Left kidney (tissue), 2 donors: ENCODE measurements around the gene PDZD2. TPM values are rescaled to one million over a fixed set of nuclear protein-coding genes. Genes with fewer than 3 reads are reported as not detected.
"Not testable (repeated sequence)": the region's sequence is repeated elsewhere in the genome, so short reads cannot be mapped to it uniquely, and the experiment has no call there.

Experiments
- DNase-seq: peaks from one replicate; pipeline ENCODE4 v3.0.0-alpha.2; 2013
- polyA plus RNA-seq: library from polyadenylated mRNA; unstranded; fragments of 120-200 nt; gene quantifications from one replicate; pipeline ENCODE4 v1.2.1, GENCODE V29; 2013; ENCODE audit not compliant: insufficient read length

Gene PDZD2
- polyA plus RNA-seq, 1 donor: 22.1 TPM

DNA sequence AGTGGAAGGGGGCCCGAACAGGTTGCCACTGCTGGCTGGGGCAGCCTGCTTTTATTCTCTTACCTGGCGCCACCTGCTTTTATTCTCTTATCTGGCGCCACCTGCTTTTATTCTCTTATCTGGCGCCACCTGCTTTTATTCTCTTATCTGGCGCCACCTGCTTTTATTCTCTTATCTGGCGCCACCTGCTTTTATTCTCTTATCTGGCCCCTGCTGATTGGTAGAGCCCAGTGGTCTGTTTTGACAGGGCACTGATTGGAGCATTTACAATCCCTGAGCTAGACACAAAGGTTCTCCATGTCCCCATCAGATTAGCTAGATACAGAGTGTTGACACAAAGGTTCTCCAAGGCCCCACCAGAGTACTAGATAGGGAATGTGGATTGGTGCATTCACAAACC is 52.5 kb downstream of the PDZD2 start:
- DNase-seq: not testable (repeated sequence)

DNA sequence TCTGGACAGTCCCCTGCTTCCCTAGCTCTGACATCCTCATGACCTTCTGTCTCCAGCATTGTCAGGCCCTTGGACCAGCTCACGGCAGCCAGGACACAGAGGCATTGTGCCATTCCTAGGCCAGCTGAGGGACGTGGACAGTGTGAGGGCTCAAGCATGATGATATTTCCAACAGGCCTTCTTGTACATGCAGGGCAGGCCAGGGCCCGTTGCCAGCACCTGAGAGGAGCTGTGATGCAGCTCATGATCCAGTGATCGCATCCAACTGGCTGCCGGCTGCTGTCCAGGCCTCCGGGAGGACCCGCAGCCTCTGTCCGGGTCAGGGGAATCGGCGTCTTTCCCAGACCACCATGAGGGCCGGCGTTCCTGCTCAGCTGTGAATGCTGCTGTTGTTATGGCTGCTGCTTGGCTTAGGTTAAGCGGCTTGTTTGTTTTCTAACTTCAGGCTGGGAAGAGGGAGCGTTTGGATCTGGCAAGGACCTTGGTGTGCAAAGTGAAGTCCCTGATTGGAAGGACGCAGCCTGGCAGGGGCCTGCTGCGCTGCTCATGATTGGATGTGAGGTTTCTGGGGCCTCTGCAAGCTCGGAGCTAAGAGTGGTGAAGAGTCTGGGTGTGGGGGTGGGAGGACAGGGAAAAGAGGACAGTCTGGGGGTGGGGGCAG is 53.8 kb downstream of the PDZD2 start:
- no peak for DNase-seq

DNA sequence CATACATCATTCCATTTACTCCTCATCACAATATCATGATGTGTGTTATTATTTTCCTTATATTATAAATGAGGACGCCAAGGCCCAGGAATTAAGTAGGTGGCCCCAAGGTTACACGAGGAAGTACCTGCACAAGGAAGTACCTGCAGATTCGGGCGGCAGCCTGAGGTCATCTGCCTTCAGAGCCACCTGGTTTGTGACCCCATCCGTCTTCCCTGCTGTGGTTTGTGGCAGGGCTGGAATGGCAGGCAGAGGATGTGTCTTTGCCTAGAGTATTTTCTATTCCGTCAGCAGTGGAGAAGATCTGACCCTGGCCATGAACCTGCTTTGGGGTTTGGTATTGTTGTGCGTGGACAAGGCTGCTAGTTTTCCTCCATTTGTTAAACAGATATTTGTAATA is 59.7 kb downstream of the PDZD2 start:
- DNase-seq: no peak

DNA sequence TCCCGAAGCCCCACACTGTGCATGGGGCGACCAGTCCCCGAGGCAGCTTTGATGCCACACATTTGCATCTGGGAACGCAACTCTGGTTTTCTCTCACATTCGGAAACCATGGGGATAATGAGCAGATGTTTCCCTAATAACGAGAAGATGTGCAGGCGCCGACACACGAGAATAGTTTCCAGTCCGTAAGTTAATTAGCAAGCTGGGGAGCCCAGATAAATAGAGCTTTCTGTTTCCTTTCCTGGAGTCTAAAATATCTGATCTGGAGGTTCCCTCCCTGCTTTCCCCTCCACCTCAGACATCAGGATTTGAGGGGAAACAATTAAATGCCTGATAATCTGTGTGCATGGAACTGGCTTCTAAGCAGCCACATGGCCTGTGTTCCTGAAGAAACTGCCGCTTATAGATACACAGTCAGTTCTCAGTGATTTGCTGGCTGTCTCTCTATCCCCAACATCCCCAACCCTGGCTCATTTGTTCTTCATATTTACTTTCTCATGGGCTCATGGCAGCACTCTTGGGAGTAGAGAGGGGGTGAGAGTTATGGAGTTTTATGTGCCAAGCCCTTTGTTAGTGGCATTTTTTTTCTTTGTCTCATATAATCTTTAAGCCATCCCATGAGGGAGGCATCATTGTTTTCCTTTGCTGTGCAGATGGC is 62.8 kb downstream of the PDZD2 start:
- no peak for DNase-seq

DNA sequence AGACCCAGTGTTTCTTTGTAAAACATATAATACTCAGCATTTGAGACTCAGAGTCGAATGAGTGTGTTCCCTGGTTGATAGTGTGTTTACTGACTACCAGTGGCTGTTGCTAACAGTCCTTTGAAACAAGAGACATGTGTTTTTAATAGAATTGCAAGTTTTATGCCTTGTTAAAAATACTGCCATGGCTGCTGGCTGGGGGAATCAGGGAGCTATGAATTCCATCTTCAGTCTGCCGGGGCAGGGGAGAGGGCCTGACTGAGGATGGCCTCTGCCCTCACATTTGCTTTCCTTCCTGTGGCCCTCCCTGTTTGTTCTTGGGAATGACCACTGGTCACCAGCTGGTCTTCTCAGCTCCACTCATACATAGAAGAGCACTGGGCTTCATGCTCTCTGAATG is 63.8 kb downstream of the PDZD2 start:
- peak; percentile 71 for DNase-seq

DNA sequence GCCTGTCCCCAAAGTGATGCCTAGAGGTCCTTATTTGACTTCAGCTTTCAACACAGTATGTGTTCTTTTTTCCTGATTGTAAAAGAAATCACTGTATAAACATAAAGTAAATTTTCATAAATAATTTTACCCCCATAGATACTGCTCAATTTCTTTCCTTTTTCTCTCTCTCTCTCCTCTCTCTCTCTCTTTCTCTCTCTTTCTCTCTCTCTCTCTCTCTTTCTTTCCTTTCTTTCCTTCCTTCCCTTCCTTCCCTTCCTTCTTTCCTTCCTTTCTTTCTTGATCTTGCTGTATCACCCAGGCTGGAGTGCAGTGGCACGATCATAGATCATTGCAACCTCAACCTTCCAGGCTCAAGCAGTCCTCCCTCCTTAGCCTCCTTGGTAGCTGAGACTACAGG is 64.8 kb downstream of the PDZD2 start:
- DNase-seq: no peak

DNA sequence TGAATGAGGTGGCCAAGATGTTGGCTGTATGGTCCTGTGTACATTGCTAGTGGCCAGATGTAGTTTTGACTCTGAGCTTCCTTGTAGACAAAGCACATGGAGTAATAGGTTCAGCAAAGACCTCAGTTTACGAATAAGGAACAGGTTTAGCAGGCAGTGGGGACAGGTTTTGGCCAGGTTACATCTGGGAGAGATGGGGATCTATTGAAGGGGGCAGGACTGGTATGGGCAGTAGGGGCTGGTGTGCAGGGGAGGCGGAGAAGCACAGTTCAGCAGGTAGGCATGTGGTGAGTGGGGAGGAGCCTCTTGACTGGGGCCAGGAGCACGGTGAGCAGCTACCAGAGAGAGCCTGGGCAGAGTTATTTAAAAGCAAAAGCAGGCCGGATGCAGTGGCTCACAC is 67.3 kb downstream of the PDZD2 start:
- DNase-seq: no peak

DNA sequence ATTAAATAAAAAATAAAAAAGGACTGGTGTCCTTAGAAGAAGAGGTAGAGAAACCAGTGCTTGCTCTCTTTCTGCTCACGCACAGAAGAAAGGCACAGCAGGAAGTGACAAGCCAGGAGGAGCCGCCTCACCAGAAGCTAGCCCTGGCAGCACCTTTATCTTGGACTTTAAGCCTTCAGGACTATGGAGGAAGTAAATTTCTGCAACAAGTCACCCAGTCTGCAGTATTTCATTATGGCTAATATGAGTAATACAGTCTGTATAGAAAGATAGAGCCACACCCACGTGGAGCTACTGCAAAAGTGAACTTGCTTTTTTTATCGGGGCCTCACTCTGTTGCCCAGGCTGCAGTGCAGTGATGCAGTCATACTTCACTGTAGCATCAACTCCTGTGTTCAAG is 68.4 kb downstream of the PDZD2 start:
- no peak for DNase-seq

DNA sequence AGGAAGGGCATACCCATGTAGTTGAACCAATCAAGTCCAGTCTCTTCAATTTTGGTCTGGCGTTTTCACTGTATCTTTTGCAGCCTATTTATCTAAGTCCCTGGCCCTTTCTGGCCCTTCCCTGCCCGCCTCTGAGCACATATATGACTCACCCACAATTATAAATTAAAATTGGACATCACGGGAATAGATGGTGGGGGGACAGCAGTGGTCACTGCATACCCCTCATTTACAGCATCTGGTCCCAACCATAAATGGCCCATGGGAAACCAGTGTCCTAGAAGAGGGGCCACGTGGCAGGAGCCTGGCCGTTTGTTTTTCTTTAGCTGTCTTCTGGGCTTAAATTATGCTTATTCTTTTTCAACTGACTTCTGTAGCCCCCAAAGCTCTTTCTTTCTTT is 69.2 kb downstream of the PDZD2 start:
- no peak for DNase-seq

DNA sequence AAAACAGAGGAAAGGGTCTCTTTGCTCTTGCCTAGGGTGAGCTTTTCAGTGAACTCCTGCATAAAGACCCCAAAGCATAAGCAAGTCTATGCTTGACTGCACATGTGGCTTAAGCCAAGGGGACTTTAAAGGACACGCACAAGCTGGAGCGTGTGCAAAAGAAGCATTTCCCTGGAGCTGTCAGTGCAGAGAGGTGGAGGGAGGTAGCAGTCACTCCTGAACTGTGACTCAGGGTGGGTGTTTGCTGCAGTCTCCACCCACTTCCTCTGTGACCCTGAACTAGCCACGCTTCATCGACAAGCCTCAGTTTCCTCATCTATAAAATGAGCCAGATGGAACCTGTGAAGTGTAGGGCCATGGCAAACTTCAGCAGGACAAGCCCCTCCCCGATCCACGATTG is 72.4 kb downstream of the PDZD2 start:
- no peak for DNase-seq

DNA sequence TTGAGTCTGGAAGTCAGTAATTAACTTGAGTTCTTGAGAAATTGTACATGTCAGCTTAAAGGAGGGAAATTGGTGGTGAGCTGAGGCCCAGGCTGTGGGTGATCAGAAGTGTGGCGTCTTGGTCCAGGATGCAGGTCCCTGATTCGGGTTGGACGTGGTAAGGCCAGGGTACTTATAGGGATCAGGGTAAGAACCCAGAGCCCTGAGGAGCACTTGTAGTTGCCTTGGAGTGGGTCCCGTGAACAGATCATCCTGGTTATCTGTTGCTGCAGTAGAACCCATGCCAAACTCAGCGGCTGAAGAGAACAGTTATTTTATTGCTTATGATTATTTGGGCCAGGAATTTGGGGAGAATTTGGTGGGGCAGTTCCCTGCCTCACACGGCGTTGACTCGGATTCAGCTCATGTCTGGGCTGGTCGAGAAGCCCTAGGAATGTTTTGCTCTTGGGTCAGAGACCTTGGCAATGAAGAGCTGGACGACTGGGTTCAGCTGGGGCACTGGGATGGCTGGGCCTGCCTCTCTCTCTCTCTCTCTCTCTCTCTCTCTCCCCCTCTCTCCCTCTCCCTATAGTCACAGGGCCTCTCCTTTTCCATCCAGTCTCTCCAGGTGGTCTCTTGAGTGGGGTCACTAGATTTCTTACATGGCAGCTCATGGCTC is 73.1 kb downstream of the PDZD2 start:
- no peak for DNase-seq

DNA sequence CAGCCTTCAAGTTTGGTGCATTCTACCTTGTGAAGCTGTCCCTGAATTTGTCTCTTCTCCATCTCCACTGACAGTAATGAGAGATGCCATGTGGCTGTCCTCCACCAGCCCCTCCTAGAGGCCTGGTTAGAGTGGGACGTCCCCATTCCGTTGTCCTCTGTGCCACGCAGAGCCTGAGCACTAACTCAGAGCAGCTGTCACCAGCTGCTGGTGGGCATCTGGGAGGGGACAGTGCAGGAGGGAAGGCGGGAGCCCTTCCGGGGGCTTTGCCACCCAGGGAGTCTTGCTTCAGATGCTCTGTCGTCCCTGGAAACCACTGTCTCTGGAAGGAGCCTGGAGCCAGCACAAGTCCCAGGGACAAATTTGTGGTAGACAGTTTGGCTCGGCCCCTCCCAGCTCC is 78.6 kb downstream of the PDZD2 start:
- DNase-seq: peak; percentile 30

DNA sequence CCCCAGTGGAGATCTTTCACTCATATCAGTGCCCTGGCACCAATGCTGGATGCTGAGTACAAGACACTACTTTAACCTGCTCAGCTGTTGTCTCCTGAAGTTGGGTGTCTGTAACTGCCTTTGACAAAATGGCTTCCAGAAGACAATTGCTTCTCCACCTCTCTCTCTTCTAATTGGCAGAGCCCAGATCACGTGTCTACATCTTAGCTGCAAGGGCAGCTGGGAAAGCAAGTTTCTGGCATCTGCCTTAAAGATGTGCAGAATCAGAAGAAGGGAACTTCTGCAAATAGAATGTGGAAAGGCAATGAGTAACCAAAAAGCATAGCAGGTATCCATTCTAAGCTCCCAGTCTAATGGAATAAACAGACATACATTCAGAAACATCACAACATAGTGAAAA is 81.1 kb downstream of the PDZD2 start:
- no peak for DNase-seq

DNA sequence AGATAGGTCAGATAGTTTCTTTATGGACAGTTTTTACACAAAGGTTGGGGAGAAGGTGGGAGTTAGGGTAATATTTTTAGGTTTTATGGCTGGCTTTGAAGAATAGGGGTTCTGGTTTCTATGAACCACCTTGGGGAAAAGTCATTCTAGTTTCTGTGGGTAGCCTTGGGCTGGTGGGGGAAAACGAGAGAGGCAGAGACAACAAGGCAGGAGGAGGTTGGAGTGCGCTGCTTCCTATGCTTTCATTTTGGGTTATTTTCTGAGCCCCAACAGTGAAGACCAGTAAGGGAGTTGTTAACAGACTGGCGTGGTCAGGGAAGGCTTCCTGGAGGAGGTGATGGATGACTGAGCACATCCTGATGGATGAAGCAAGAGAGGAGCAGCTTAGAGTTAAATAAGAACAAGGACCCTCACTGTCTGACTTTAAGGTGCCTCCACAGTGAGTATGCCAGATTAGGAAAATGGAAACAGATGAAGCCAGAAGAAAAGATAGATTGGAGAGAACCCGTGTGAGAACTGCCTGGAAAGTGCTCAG is 81.9 kb downstream of the PDZD2 start:
- no peak for DNase-seq

DNA sequence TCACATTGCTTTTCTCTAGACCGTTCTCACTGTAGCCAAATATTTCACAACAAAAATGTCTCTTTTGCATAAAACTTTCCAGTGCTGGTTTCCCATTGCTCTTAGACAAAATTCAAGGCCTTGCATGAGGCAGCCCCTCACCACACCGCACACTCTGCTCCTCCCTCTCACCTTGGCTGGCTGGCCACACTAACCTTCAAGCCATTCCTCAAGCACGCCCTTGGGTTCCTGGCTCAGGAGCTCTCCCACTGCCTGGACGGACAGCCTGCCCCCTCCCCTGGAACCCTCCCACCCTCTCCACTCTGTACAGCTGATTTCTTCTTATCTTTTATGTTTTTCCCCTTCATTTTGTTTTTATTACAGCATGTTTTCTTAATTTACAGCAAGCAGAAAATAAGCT is 83.2 kb downstream of the PDZD2 start:
- no peak for DNase-seq

DNA sequence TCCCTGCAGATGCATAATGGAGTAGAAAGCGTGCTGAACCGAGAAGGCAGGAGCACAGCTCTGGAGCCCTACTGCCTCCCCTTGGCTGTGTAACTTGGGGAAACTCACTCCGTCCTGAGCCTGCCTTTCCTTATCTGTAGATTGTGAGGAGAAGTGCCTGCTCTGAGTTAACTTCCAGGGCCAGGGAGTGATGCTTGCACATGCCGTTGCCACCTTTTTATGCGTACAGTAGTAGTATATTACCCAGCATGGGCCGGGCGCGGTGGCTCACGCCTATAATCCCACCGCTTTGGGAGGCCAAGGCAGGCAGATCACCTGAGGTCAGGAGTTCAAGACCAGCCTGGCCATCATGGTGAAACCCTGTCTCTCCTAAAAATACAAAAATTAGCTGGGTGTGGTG is 87.1 kb downstream of the PDZD2 start:
- no peak for DNase-seq

DNA sequence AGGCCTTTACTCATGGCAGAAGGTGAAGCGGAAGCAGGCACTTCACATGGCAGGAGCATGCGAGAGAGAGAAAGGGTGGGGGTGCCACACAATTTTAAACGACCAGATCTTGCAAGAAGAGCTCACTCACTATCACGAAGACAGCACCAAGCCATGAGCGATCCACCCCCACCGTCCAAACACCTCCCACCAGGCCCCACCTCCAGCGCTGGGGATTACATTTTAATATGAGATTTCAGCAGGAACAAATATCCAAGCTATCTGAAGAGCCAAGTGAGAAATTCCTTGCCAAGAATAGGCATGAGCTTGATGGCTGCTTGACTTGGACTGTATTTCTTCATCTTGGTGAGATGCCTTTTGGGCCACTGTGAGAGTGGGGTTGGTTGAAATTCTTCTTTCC is 88.0 kb downstream of the PDZD2 start:
- DNase-seq: no peak

DNA sequence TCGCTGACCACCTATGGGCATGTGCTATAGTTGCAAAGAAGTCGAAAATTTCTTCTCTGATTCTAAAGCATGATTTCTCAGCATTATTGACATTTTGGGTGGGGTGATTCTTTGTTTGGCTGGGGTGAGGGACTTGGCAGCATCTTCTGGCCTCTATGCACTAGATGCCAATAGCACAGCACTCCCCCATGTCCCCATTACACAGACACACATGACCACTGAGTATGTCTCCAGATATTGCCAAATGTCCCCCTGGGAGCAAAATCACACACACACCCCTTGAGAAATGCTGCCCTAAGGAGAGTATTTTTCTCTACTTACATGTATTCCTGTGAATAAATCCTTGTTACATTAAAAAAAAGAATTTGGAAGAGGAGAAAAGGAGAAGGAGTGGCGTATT is 89.1 kb downstream of the PDZD2 start:
- no peak for DNase-seq

DNA sequence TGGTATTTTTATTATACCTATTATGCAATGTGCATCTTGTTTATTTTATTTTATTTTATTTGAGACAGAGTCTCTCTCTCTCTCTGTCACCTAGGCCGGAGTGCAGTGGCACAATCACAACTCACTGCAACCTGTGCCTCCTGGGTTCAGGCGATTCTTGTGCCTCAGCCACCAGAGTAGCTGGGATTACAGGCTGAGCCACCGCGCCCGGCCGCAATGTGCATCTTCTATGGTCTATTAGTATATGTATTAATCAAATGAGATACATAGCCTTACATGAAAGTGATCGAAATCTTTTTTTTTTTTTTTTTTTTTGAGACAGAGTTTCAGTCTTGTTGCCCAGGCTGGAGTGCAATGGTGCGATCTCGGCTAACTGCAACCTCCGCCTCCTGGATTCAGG is 89.9 kb downstream of the PDZD2 start:
- not testable (repeated sequence) for DNase-seq

DNA sequence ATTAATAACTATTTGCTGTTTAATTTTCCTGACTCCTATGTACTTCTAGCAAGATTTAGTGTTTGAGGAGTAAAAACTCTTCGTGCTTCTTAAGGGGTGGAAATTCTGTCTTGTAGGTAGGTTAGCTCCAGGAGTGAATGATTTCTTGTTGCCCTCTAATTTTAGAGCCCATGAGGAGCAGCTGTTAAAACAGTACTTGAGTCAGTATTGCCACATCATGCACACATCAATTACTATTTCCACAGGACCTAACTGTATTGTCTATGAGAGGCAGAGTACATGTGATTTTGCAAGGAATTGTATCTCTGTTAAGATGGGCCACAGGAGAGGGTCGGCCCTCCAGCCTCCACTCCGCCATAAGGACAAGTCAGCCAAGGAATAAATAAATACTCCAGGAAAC is 91.2 kb downstream of the PDZD2 start:
- DNase-seq: no peak

DNA sequence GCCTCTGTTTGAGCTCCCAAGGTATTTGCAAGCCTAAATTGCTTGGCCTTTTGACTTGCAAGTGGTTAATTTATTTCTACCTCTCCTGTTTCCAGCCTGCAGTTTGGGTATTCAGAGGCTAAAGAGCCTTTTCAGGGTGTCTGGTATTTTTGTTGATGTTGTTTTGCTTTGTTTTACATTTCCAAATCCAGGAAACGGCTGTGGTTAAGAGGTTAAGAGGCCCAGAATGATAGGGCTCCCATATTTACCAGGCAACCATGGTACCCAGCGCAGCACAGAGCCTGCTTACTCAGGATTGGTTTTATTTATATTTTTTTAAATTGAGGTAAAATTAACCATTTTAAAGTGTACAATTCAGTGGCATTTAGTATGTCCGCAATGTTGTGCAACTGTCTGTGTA is 92.1 kb downstream of the PDZD2 start:
- DNase-seq: no peak

DNA sequence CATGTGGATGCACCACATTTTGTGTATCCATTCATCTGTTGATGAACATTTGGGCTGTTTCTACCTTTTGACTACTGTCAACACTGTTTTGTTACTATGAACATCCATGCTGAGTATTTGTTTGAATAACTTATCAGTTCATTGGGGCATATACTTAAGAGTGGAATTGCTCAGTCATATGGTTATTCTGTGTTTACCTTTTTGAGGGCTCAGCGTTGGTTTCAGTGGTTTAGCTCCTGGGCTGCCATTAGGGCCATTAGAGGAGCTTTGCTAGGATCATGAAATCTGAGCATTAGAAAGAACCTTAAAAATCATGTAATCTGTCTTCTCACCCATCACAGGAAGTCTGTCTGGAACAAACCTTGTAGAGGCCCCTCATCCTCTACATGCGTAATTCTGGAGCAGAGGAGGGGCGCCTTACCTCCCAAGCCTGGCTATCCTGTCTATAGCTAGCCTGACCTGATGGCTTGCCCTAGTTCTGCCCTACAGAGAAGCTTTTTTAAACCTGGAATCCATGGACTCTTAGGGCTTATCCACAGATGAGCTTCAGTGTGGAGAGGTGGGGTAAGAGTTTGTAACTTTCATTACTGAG is 92.9 kb downstream of the PDZD2 start:
- DNase-seq: no peak

DNA sequence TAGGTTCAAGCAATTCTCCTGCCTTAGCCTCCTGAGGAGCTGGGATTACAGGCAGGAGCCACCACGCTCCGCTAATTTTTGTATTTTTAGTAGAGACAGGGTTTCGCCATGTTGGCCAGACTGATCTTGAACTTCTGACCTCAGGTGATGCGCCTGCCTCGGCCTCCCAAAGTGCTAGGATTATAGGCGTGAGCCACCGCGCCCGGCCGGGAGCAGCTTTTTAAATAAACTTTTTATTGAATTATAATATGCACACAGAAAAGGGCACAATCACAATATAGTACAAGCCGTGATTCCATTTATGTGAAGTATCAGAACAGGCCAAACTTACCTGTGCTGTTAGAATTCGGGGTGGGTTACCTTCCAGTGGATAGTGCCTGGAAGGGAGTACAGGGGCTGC is 93.9 kb downstream of the PDZD2 start:
- not testable (repeated sequence) for DNase-seq
